Stomach smooth muscle (tissue), 2 donors: ENCODE measurements around the gene EGLN3.

Experiments used
- H3K27ac ChIP-seq: one replicate; pipeline ENCODE4 v1.7.0; 2013; ENCODE audit warnings: mild to moderate bottlenecking, low read length, inconsistent platforms
- H3K27me3 ChIP-seq, 2 donors: one replicate each; pipeline ENCODE4 v1.7.0; 2013; ENCODE audit warnings: low read length in 2 of 2; ENCODE audit not compliant: insufficient read depth in 2 of 2, control insufficient read depth in 1 of 2
- H3K36me3 ChIP-seq, 2 donors: one replicate each; pipeline ENCODE4 v1.7.0; 2013; ENCODE audit warnings: low read length in 2 of 2; ENCODE audit not compliant: control insufficient read depth in 2 of 2, insufficient read depth in 2 of 2
- H3K4me1 ChIP-seq: one replicate; pipeline ENCODE4 v1.7.0; 2013; ENCODE audit warnings: low read length; ENCODE audit not compliant: control insufficient read depth, insufficient read depth
- H3K4me3 ChIP-seq, 2 donors: one replicate each; pipeline ENCODE4 v1.7.0; 2013; ENCODE audit warnings: low read length in 2 of 2
- H3K9ac ChIP-seq, 2 donors: one replicate each; pipeline ENCODE4 v1.7.0; 2013; ENCODE audit warnings: low read length in 2 of 2, mild to moderate bottlenecking in 1 of 2
- H3K9me3 ChIP-seq, 2 donors: one replicate each; pipeline ENCODE4 v1.7.0; 2013; ENCODE audit warnings: low read length in 2 of 2; ENCODE audit not compliant: control insufficient read depth in 2 of 2
- donor health status: healthy.
- donor health status: Pancreatic carcinoma.

Gene EGLN3

GRCh38 chr14:33962016-33962415 is 11.1 kb upstream of the EGLN3 start:
- H3K27ac ChIP-seq = no peak overlapping the region
- no peaks in the 10 kb centered on the region for H3K9me3 ChIP-seq
- no peak overlapping the region for H3K9ac ChIP-seq
- no peak overlapping the region for H3K4me3 ChIP-seq
- H3K36me3 ChIP-seq = no peaks in the 10 kb centered on the region
- H3K27me3 ChIP-seq = no peaks in the 10 kb centered on the region
- no peaks in the 10 kb centered on the region for H3K4me1 ChIP-seq

GRCh38 chr14:33959692-33960151 is 8.8 kb upstream of the EGLN3 start:
- Histone ChIP-seq H3K9ac (no peak overlapping the region), H3K4me3 (no peak overlapping the region), H3K4me1 (peaks cover 2% of the 10 kb centered on the region), H3K27ac (no peak overlapping the region), H3K27me3 (no peaks in the 10 kb centered on the region), H3K36me3 (no peaks in the 10 kb centered on the region), H3K9me3 (no peaks in the 10 kb centered on the region)

GRCh38 chr14:33958605-33959226 is 7.8 kb upstream of the EGLN3 start:
- no peak overlapping the region for H3K27ac ChIP-seq
- no peaks in the 10 kb centered on the region for H3K9me3 ChIP-seq
- H3K4me1 ChIP-seq = peaks cover 5% of the 10 kb centered on the region
- H3K4me3 ChIP-seq = no peak overlapping the region
- H3K27me3 ChIP-seq = no peaks in the 10 kb centered on the region
- no peak overlapping the region for H3K9ac ChIP-seq
- H3K36me3 ChIP-seq = no peaks in the 10 kb centered on the region

GRCh38 chr14:33957993-33958392 is 7.1 kb upstream of the EGLN3 start:
- Histone ChIP-seq H3K27me3 (no peaks in the 10 kb centered on the region), H3K9me3 (no peaks in the 10 kb centered on the region), H3K36me3 (no peaks in the 10 kb centered on the region), H3K4me3 (no peak overlapping the region), H3K4me1 (peaks cover 5% of the 10 kb centered on the region), H3K27ac (no peak overlapping the region), H3K9ac (no peak overlapping the region)

- Histone ChIP-seq H3K4me3 (no peak overlapping the region), H3K9me3 (no peaks in the 10 kb centered on the region), H3K36me3 (no peaks in the 10 kb centered on the region), H3K4me1 (peaks cover 5% of the 10 kb centered on the region), H3K27me3 (no peaks in the 10 kb centered on the region), H3K9ac (no peak overlapping the region), H3K27ac (no peak overlapping the region)
These were observed 6.4 kb upstream of the EGLN3 start for GRCh38 chr14:33957299-33957698.

GRCh38 chr14:33956640-33957039 is 5.8 kb upstream of the EGLN3 start:
- Histone ChIP-seq H3K36me3 (no peaks in the 10 kb centered on the region), H3K27me3 (no peaks in the 10 kb centered on the region), H3K27ac (no peak overlapping the region), H3K9ac (no peak overlapping the region), H3K4me3 (no peak overlapping the region), H3K9me3 (no peaks in the 10 kb centered on the region), H3K4me1 (peaks cover 5% of the 10 kb centered on the region)

GRCh38 chr14:33954016-33954598 is 3.2 kb upstream of the EGLN3 start:
- no peaks in the 10 kb centered on the region for H3K27me3 ChIP-seq
- H3K36me3 ChIP-seq = no peaks in the 10 kb centered on the region
- no peak overlapping the region for H3K9ac ChIP-seq
- peaks cover 18% of the 10 kb centered on the region for H3K4me1 ChIP-seq
- H3K27ac ChIP-seq = no peak overlapping the region
- H3K4me3 ChIP-seq = no peak overlapping the region
- no peaks in the 10 kb centered on the region for H3K9me3 ChIP-seq

GRCh38 chr14:33952541-33952940 is 1.7 kb upstream of the EGLN3 start:
- Histone ChIP-seq H3K9ac (no peak overlapping the region), H3K27me3 (no peaks in the 10 kb centered on the region), H3K9me3 (no peaks in the 10 kb centered on the region)

GRCh38 chr14:33951183-33951840 is 438 bp upstream of the EGLN3 start:
- peak overlapping the region; percentile 70 for H3K27ac ChIP-seq
- H3K9me3 ChIP-seq = no peaks in the 10 kb centered on the region
- peak overlapping the region; percentile 74 to 98 for H3K4me3 ChIP-seq
- no peaks in the 10 kb centered on the region for H3K36me3 ChIP-seq
- peak overlapping the region in 1 of 2 donors; percentile 54 for H3K9ac ChIP-seq
- H3K27me3 ChIP-seq = no peaks in the 10 kb centered on the region
- peaks cover 26% of the 10 kb centered on the region for H3K4me1 ChIP-seq

More at GRCh38 chr14:33952541-33952940, 1.7 kb upstream of the EGLN3 start:
- Histone ChIP-seq H3K4me1 (peaks cover 18% of the 10 kb centered on the region), H3K36me3 (no peaks in the 10 kb centered on the region), H3K27ac (no peak overlapping the region), H3K4me3 (no peak overlapping the region)

GRCh38 chr14:33949411-33949893 is 1.4 kb downstream of the EGLN3 start:
- Histone ChIP-seq H3K9me3 (no peaks in the 10 kb centered on the region), H3K4me1 (peaks cover 40% of the 10 kb centered on the region), H3K36me3 (peaks cover 0 to 4% of the 10 kb centered on the region in 2 donors), H3K27ac (peak overlapping the region; percentile 70), H3K4me3 (peak overlapping the region; percentile 74 to 98), H3K9ac (peak overlapping the region; percentile 54 to 86), H3K27me3 (no peaks in the 10 kb centered on the region)
